HG02943 (cell line): Measurements from ENCODE around the gene PLEK2.
"Not testable (repeated sequence)": the region's sequence is repeated elsewhere in the genome, so short reads cannot be mapped to it uniquely, and the experiment has no call there.

ENCODE experiments used
- ATAC-seq: cut with Tn5 transposase; IDR thresholded peaks from one replicate; pipeline ENCODE4 v1.9.1; 2021; ENCODE audit warnings: mild to moderate bottlenecking, low read depth, moderate library complexity; ENCODE audit not compliant: unreplicated experiment

PLEK2 gene

DNA sequence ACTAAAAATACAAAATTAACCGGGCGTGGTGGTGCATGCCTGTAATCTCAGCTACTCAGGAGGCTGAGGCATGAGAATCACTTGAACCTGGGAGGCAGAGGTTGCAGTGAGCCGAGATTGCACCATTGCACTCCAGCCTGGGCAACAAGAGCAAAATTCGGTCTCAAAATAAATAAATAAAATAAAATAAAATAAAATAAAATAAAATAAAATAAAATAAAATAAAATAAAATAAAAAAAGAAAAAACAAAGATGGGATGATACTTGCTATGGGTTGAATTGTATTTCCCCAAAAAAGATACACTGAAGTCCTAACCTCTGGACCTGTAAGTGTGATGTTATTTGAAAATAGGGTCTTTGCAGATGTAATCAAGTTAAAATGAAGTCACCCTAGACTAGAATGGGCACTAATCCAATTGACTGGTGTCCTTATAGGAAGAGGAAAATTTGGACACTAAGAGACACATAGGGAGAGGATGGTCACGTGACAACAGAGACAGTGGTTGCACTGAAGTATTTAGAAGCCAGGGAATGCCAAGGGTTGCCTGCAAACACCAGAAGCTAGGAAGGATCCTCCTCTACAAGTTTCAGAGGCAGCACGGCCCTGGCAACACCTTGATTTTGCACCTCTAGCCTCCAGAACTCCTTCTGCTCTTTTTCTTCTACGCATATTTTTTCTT, 3.7 kb downstream of the PLEK2 start:
- ATAC-seq, result not testable (repeated sequence)

DNA sequence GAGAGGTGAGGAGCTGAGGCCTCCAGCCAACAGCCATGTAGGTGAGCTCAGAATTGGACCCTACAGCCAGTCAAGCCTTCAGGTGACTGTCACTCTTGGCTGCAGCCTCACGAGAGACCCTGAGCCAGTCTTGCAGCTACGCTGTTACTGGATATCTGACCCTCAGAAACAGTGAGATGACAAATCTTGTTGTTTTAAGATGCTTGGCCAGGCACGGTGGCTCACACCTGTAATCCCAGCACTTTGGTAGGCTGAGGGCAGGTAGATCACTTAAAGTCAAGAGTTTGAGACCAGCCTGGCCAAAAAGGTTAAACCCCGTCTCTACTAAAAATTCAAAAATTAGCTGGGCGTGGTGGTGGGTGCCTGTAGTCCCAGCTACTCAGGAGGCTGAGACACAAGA, 6.2 kb downstream of the PLEK2 start:
- ATAC-seq, result no peak

- ATAC-seq, result no peak
Observed at GRCh38 chr14:67400434-67400833, 11.5 kb downstream of the PLEK2 start.

DNA sequence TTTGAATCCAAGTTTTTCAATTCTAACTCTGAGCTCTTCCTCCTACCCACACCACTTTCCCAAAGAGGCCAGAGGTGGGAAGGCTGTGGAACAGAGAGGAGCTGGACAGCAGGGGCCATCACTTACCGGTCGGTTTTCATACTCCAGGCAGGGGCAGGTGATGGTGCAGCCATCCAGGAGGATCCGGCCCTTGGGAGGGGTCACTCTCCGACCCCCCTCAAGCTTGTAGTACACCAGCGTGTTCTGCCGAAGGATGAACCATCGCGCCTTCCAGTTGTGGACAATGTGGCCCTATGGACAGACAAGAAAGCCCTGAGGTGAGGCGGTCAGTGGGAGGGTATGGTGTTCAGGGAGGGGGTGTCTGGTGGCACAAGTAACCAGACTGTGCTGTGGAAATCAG, 14.4 kb downstream of the PLEK2 start:
- ATAC-seq, result no peak

- no peak for ATAC-seq
Observed at GRCh38 chr14:67396381-67396970, 15.5 kb downstream of the PLEK2 start.

GRCh38 chr14:67395876-67396189, 16.1 kb downstream of the PLEK2 start:
- ATAC-seq, result no peak

DNA sequence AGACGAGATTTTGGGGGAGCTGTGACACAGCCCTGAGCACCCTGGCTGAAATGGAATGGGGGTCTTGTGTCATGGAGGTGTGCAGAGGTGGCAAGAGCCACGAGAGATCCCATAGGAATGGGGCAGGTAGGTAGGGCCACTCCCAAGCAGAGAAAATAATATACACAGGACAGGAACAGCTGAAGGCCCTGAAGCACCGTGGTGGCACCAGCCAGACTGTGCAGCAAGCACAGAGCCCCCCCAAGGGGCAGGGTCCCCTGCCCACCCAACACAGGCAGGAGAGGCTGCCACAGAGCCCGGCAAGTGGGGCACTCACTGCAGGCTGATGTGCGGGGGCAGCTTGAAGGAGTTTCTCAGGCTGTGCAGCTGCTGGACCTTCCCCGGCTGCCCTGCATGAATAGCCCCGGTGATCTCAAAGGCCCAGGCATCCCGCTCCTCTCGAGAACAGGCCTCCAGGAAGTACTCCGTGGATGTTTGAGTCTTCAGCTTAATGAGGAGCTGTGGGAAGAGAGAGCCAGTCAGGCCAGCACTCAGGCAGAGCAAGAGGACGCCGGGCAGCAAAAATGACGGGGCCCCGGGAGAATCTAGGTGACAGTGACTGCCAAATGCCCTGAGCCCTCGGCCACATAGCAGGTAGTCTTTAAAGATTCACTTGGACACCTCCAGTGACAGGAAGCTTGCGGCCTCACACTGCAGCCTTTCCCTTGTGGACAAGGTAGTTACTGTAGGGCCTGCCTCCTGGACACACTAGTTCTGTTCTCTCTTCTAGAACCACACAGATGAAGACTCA, 16.7 kb downstream of the PLEK2 start:
- no peak for ATAC-seq

DNA sequence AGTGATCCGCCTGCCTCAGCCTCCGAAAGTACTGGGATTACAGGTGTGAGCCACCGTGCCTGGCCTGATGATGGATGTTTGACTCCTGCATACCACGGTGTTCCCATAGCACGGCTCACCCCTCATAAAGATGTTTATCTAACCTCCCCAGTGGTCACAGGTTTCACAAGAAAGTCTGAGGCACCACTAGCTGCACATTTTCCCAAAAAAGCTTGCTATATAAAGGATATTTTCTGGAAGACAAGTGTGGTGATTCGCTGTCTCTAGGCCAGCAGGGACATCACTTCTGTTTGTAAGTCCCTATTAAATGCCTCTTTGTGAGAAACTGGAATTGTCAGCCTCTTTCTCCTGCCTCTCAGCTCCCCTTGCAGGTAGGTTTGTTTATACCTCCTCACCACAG, 18.3 kb downstream of the PLEK2 start:
- ATAC-seq, result no peak

- ATAC-seq, result no peak
Observed at GRCh38 chr14:67392800-67393199, 19.2 kb downstream of the PLEK2 start.

DNA sequence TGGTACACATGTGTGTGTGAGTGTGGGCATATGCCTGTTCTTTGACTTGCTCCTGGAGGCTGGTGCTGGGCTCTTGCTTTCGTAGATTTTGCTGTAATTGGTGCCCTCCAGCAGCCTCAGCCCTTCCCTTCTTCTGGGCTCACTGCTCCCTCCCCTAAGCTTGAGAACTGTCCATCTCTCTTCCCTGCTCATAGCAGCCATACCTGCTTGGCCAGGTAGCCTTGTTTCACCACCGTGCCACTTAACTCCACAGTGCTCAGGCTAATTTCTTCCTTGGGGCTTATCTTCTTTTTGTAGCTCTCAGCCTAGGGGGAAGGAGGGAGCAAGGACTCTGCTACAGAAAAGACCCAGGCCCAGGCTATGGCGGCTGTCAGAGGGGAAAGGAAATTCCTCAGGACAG, 19.8 kb downstream of the PLEK2 start:
- no peak for ATAC-seq

- ATAC-seq, result no peak
Observed at GRCh38 chr14:67391268-67391667, 20.7 kb downstream of the PLEK2 start.

GRCh38 chr14:67389811-67390534, 22.0 kb downstream of the PLEK2 start:
- ATAC-seq, result no peak

- no peak for ATAC-seq
Observed at GRCh38 chr14:67389275-67389674, 22.7 kb downstream of the PLEK2 start.

- ATAC-seq, result no peak
Observed at GRCh38 chr14:67387195-67387594, 24.8 kb downstream of the PLEK2 start.

DNA sequence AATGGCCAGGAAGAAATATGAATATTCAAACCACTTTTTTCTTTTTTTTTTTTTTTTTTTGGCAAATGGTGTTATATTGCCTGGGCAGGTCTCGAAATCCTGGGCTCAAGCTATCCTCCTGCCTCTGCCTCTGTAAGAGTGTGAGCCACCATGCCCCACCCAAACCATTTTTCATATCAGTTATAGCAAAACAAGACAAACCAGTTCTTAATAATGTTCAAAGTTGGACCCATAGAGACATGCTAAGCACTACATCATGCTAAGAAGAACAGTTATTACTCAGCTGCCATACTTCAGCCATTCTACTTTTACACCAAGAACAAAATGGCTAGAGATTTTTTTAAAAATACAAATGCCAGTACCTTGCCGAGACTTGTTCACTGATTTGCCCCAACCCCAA, 26.3 kb downstream of the PLEK2 start:
- no peak for ATAC-seq

GRCh38 chr14:67385120-67385519, 26.8 kb downstream of the PLEK2 start:
- no peak for ATAC-seq

- no peak for ATAC-seq
Observed at GRCh38 chr14:67377916-67378315, 34.0 kb downstream of the PLEK2 start.

DNA sequence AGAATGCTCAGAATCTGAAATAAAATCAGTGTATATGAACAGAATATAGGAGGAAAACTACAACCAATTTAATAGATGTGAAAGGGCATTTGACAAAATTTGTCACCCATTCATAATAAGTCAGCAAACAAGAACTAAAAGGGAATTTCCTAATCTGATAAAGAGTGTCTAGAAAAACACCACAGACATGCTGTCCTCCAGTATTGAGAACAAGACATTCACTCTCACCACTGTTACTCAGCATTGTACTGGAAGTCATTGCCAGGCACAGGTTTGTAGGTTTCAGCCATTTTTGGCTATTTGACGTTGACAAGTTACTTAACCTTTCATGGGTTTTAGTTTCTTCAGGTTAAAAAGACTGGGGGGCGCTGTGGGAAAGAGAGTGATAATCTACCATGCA, 38.6 kb downstream of the PLEK2 start:
- ATAC-seq, result no peak

DNA sequence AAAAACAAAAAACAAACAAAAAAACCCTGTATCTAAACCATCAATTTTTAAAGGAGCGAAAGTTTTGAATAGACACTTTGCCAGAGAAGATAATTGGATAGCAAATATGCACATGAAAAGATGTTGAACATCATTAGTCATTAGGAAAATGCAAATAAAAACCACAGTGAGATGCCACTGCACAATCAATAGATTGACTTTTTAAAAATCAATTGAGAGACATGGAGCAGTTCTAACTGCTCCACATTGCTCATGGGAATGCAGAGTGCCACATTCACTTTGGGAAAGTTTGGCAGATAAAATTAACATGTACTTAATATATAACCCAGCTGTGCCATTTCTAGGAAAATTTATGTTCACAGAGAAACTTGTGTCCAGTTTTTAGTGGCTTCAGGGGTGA, 39.1 kb downstream of the PLEK2 start:
- no peak for ATAC-seq

DNA sequence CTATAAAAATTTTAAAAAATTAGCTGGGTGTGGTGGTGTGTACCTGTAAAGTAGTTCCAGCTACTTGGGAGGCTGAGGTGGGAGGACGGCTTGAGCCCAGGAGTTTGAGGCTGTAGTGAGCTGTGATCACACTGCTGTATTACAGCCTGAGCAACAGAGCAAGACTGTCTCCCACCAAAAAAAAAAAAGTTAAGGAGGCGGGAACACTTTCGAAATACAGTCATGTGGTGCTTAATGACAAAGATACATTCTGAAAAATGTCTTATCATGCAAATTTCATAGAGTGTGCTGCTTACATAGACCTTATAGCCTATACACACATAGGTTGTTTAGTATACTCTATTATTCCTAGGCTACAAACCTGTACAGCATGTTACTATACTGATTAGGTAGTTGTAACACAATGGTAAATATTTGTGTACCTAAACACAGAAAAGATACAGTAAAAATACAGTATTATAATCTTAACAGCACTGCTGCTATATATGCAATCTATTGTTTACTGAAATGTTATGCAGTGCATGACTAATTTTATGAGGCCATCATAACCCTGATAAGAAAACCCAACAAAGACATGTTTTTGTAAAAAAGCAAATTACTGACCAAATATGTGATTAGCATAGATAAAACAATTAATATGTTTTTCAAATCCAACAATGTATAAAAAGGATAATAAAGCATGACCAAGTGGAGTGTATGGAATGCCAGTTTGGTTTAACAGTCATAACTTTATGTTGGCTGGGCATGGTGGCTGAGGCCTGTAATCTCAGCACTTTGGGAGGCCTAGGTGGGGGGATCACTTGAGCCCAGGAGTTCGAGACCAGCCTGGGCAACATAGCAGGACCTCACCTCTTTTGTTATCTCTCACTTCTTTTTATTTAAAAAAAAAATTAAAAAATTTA, 40.5 kb downstream of the PLEK2 start:
- ATAC-seq, result no peak
